GM18858 (cell line): Measurements from ENCODE around the gene SNRNP27.
"Not testable (repeated sequence)": the region's sequence is repeated elsewhere in the genome, so short reads cannot be mapped to it uniquely, and the experiment has no call there.

Experiments
- ATAC-seq: cut with Tn5 transposase; IDR thresholded peaks from one replicate; pipeline ENCODE4 v1.9.1; 2021; ENCODE audit not compliant: unreplicated experiment

Gene SNRNP27

DNA sequence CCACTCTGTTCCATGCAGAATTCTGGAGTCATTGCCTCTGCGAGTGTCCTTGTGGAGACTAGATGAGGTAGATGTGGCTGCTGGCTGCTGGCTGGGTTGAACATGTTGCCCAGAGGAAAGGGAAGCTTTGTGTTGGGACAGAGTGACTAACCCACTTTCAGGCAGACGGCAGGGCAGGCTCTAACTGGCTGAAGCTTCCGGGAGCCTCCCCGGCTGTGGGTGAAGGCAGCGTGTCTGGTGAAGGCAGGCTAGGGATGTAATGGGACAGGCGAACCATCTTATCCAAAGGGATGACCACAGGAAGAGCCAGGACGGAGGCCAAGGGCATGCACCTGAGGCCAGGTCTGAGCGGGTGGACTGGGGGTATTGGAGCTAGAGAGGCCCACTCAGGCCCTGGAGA lies 51.7 kb downstream of the SNRNP27 start:
- no peak for ATAC-seq

DNA sequence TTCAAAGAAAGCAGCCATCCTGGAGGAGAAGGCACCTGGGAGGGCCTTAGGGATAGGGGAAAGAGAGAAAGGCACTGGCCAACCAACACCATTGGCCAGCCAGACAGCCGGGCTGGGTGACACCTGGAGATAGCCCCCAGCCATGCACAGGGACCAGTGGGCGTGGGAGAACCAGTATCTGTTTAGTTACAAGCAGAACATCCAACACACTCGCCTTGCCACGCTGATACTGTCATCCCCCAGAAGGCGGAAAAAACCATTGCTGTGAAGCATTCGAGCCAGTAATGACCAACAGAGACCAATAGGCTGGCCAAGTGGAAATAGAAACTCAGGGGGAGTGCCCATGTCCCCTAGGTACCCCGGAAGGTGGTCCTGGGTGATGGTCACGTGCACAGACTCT lies 52.2 kb downstream of the SNRNP27 start:
- no peak for ATAC-seq

DNA sequence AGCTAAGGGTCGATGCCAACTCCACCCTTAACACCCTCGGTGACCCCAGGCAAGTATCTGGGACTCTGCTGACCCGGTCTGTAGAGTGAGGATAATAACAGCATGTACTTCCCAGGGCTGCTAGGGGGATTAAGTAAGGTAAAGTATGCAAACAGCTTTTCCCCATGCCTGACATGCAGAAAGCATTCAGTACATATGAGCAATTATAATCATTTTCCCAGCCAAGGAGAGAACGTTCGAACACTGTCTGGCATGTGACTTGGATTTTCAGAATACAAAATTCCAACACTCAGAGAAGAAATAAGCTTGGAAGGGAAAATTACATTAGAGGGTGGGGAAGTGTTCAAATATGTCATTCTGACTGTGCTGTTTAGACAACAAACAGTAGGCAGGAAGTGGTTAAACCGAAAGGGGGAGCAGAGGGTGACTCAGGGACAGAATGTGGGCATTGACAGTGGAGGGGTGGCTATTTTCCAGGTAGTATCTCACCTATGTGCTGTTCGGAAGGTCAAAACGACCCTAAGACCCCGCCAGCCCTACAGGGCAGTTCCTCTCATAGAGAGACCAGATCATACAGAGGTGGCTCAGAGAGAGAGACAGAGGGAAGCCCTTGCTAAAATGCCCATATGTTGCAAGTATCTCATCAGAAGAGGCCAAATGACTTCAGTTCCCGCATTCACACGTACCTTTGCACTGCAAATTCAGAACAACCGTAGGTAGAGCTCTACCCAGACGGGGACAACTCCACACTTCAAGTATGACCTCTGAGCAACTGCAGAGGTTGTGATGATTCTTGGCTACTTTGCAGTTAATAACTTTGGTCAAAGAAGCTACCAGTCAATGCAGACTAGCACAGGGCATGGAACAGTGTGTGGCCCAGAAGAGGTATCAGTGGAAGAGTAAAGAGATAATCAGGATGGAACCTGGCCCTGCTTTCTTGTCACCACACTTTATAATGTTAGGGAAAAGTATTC lies 52.9 kb downstream of the SNRNP27 start:
- peak; percentile 75 for ATAC-seq

DNA sequence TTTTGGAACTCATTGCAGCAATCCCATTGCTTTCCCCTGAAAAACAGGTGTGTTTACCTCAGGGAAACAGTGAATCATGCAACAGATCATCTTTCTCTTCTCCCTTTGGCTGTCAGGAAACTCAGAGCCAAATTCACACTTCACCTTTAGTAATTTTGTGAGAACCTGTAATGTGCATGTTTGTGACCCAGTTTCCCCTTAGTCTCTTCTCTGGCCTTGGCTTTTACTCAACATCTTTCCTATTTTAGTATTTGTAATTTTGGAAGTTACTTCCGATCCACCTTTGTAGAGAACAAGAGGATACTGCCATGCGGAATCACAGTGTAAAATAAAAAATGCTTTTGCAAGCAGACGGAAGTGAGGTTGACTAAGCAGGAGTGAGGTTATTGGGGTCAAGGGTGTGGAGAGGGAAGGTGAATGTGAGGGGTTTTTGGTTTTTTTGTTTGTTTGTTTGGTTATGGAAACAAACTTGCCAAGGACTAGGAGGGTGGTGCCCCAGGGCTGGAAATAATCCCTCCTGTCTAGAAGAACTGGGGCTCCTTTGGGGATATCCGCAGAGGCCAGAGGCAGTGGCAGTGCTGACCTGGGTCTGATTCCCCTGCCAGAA lies 53.7 kb downstream of the SNRNP27 start:
- no peak for ATAC-seq

DNA sequence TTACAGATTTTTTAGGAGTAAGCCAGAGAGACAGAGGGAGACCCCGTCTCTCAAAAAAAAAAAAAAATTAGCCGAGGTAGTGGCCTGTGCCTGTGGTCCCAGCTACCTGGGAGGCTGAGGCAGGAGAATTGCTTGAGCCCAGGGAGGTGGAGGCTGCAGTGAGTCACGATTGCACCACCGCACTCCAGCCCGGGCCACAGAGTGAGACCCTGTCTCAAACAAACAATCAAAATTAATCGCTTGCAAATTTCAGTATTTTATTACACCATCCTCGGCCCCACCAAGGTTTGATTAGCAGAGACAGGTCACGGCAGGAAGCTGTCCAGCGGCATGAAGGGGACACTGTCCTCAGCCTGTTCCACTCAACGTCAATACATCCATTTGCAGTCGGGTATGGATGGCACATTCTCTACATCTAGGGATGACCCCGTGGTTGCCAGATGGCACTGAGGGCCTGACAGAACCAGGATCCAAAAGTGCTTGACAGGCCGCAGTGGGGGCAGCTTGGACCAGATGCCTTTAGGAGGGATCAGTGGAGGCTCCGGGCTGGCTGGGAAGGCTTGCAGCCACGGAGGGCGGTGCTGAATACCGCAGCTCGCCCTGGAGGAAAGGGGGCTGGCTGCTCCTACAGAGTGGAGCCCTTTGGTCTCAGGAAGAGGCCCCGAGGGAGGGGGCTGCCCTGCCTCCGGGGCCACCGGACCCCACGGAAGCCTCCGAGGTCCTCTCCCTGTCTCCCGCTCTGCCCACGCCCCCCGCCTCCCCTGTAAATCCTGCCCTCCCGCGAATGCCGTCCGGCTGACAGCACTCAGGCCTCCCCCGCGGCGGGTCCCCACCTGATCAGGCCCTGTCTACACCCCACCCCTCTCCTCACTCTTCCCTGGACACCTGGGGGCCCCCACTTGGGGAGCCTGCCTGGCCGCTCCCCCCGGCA lies 54.5 kb downstream of the SNRNP27 start:
- no peak for ATAC-seq

DNA sequence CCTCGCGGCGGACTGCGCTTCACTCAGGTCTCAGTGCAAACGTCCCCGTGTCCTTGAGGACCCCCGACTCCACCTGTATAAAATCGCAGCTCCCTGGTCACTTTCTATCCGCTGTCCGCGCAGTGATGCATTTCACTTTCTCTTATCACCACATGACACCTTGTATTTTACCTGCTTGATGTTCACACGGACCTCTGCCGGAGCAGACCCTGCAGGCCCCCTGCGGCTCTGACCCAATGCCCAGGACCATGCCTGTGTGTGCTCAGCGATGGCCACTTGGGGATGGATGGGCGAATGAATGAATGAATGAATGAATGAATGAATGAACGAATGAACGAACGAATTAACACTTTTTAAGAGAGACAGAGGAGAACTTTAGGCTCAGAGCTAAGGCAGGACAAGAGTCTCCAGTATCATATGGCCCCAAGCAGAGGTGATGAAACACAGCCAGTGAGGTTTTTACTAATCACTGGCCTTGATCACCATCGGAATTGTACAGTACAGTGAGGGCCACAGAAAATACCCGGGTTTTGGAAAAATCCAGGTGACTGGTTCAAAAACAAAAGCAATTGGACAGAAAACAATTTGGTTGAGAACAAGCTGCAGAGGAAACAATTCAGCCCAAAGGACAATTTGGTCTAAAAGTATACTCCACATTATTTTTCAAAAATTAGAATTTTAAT lies 55.3 kb downstream of the SNRNP27 start:
- no peak for ATAC-seq

DNA sequence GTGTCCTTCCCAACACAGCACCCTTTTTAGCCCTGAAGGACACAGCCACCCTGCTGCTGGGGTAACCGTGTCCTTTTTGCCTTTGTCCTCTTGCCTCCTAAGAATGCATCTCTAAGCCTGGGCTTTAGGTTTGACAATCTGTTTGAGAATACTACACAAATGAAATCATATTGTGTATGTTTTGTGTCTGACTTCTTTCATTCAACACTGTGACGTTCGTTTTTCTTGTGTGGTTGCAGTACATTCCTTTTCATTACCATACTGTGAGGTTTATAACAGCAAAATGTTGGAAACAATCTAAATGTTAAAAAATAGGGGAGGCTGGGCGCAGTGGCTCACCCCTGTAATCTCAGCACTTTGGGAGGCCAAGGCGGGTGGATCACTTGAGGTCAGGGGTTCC lies 56.5 kb downstream of the SNRNP27 start:
- ATAC-seq, result no peak

DNA sequence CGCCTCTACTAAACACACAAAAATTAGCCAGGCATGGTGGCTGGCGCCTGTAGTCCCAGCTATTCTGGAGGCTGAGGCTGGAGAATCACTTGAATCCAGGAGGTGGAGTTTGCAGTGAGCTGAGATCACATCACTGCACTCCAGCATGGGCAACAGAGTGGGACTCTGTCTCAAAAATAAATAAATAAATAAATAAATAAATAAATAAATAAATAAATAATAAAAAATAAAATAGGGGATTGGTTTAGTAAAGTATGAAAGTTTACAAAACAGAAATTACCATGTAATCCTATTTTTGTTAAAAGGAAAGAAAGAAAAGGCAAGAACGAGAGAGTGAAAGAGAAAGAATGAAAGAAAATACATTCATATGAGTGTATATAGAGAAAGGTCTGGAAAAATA lies 56.9 kb downstream of the SNRNP27 start:
- not testable (repeated sequence) for ATAC-seq

DNA sequence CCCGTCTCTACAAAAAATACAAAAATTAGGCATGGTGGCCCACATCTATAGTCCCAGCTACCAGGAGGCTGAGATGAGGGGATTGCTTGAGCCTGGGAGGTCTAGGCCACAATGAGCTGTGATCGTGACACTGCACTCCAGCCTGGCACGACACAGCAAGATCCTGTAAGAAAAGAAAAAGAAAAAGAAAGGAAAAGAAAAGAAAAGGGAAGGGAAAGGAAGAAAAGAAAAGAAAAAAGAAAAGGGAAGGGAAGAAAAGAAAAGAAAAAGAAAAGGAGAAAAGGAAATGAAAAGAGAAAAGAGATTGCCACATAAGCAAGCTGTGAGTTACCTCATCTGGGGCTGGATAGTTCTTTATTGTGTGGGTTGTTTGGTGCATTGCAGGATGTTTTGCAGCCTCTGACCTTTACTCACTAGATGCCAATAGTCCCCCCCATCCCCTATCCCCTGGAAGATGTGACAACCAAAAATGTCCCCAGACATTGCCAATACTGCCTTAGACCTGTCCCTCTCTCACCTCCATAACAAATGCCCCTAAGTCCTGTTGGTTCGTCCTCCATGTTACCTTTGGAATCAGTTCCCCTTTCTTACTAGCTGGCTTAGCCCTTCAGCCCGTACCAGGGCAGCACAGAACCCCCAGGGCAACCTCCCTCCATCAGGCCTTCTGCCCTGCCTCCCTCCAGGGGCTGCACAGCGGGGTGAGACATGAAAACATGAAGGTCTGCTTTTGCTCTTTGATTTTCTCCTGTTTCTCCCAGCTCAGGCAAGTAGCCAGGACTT lies 58.8 kb downstream of the SNRNP27 start:
- no peak for ATAC-seq

DNA sequence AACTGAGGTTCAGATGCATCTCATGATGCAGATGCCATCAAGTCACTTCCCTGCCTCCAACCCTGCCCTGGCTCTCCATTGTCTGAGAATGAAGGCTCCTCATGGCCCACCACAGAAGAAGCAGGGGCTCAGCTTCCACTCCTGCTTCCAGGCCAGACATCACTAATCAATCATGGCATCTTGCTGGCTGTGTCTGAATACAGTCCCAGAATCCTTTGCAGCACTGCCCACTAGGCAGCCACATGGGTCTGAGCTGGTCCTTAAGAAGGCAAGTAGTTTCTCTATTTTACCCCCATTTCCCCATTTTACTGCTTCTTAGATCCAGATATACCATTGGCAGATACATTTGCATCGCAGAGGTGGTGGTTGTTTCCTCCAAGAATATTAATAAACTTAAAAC lies 60.3 kb downstream of the SNRNP27 start:
- no peak for ATAC-seq
